Measurements from ENCODE around the gene PAEP.

The PAEP gene

DNA sequence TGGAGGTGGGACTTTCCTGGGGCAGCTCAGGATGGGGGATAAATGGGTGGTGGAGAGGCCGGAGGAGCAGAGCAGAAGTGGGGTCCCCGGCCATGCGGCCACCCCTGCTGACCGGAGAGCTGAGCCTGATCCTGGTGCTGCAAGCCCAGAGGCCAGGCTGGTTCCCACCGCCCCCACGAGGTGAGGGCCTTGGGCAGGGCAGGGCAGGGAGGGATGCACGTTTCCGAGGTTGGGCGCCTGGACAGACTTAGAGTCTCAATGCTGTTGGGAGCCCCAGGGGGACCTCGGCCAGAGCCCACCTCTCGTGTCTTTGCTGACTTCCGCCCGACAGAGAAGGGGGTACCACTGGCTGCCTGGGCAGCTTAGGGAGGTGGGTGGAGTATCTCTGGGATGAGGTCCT lies 10.1 kb upstream of the PAEP start:
- FAIRE-seq: no peak
- TF ChIP-seq, protein P1, sequence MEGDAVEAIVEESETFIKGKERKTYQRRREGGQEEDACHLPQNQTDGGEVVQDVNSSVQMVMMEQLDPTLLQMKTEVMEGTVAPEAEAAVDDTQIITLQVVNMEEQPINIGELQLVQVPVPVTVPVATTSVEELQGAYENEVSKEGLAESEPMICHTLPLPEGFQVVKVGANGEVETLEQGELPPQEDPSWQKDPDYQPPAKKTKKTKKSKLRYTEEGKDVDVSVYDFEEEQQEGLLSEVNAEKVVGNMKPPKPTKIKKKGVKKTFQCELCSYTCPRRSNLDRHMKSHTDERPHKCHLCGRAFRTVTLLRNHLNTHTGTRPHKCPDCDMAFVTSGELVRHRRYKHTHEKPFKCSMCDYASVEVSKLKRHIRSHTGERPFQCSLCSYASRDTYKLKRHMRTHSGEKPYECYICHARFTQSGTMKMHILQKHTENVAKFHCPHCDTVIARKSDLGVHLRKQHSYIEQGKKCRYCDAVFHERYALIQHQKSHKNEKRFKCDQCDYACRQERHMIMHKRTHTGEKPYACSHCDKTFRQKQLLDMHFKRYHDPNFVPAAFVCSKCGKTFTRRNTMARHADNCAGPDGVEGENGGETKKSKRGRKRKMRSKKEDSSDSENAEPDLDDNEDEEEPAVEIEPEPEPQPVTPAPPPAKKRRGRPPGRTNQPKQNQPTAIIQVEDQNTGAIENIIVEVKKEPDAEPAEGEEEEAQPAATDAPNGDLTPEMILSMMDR (IDR thresholded peaks at IDR 0.05; ENCODE audit: insufficient read depth, missing control alignments): no peak
- no peak for DNase-seq (ENCODE audit: insufficient read length, low spot score)

GRCh38 chr9:135552021-135552697 lies 9.4 kb upstream of the PAEP start:
- no peak for DNase-seq (ENCODE audit: insufficient read length, low spot score)
- TF ChIP-seq, protein P1 (IDR thresholded peaks at IDR 0.05; ENCODE audit: insufficient read depth, missing control alignments): no peak
- FAIRE-seq: no peak

DNA sequence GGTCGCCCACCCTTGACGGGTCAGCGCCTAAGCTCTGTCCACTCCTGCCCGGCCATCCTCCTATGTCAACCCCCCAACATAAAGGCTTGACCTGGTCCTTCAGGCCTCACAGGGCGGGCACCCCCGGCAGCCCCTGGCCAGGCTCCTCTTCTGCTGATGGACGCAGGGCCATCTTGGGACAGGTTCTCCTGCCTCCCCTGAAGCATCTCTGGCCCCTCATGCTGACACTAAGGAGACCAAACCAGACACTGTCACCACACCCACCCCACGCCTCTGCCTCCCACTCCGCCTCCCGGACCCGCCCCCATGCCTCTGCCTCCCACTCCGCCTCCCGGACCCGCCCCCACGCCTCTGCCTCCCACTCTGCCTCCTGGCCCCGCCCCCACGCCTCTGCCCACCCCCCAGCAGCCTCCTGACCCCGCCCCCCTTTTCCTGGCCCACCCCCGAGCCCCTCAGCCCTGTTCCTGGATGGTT lies 8.8 kb upstream of the PAEP start:
- FAIRE-seq: no peak
- DNase-seq (ENCODE audit: insufficient read length, low spot score): no peak
- TF ChIP-seq, protein P1 (IDR thresholded peaks at IDR 0.05; ENCODE audit: insufficient read depth, missing control alignments): no peak

DNA sequence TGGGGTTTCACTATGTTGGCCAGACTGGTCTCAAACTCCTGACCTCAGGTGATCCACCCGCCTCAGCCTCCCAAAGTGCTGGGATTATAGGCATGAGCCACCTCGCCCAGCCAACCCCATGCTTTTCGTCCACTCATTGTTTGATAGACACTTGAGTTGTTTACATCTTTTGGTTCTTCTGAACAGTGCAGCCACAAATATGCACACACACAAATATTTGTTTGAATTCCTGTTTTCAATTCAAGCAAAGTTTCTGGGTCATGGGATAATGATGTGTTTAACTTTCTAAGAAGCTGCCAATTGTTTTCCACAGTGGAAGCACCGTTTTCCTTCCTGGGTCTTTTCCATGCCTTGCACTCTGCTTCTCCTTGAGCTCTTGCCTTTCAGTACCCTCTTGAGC lies 6.8 kb upstream of the PAEP start:
- TF ChIP-seq, protein P1 (IDR thresholded peaks at IDR 0.05; ENCODE audit: insufficient read depth, missing control alignments): no peak
- no peak for DNase-seq (ENCODE audit: insufficient read length, low spot score)
- FAIRE-seq: no peak

DNA sequence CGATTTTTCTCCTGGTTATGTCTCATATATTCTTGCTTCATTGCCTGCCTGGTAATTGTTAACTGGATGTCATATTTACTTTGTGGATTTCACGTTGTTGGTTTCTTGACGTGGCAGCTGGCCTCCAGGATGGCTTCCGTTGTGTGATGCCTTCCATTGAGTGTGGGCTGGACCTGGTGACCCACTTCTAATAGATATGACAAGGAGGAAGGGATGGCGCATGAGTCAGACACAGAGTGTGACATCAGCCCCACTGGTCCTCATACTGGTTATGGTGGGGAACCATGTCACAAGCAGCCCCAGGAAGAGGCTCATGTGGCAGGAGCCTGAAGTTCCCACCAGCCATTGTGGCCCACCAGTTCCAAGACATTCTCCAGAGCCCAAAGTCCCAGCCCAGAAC lies 6.4 kb upstream of the PAEP start:
- FAIRE-seq: no peak
- TF ChIP-seq, protein P1 (IDR thresholded peaks at IDR 0.05; ENCODE audit: insufficient read depth, missing control alignments): no peak

DNA sequence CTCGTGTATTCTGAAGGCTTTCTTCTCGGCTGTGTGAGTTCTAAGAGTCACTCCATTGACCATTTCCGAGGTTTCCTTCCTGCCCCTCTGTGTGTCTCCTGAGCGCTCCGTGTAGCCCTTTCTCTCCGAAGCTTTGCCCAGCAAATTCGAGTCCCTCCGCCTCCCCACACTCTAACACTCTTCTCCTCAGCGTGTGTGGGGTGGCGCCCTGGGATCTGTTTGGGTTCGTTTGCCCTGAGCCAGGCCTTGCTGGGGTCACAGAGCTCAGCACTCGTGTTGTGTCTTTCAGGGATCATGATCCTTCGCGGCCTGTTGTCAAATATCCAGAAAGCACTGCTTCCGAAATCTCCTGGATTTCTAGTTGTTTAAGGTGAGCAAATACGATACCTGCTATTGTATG lies 5.6 kb upstream of the PAEP start:
- TF ChIP-seq, protein P1 (IDR thresholded peaks at IDR 0.05; ENCODE audit: insufficient read depth, missing control alignments): no peak
- no peak for FAIRE-seq
- no peak for DNase-seq (ENCODE audit: insufficient read length, low spot score)

More for the DNA sequence above, 6.4 kb upstream of the PAEP start:
- no peak for DNase-seq (ENCODE audit: insufficient read length, low spot score)

- DNase-seq (ENCODE audit: insufficient read length, low spot score) (no peak), FAIRE-seq (no peak)
- TF ChIP-seq, protein P1 (IDR thresholded peaks at IDR 0.05; ENCODE audit: insufficient read depth, missing control alignments): no peak
Measured at GRCh38 chr9:135559606-135560005, 1.9 kb upstream of the PAEP start.
